Astrocyte (in vitro differentiated cells and primary cell): ENCODE results near the gene FCRLB.

ENCODE experiments used
- CTCF ChIP-seq: IDR thresholded peaks from 2 replicates; pipeline ENCODE4 v1.5.1; 2011; ENCODE audit warnings: low read depth, mild to moderate bottlenecking, inconsistent platforms, low read length, moderate library complexity; ENCODE audit not compliant: insufficient read depth
- EZH2 ChIP-seq: IDR thresholded peaks from 2 replicates; pipeline ENCODE4 v1.6.1; 2012; ENCODE audit warnings: mild to moderate bottlenecking, low read length, inconsistent platforms; ENCODE audit not compliant: insufficient read depth

GRCh38 chr1:161743231-161743630 is 21.9 kb downstream of the FCRLB start:
- no peak for TF ChIP-seq CTCF
- TF ChIP-seq EZH2 = no peak
